Upper lobe of left lung (tissue), 6 donors: ENCODE data around the gene SERINC2. TPM values are rescaled to one million over a fixed set of nuclear protein-coding genes. Genes with fewer than 3 reads are reported as not detected.

Experiments used
- ATAC-seq, 2 donors: fragments of 200-7000 bp; cut with Tn5 transposase; one replicate each; pipeline ENCODE4 v1.9.1; 2022; ENCODE audit warnings: mild to moderate bottlenecking in 2 of 2, moderate library complexity in 2 of 2; ENCODE audit not compliant: low FRiP score in 2 of 2
- DNase-seq, 2 donors: peaks; one replicate each; pipeline ENCODE4 v3.0.0-alpha.2; 2019 to 2020
- H3K27ac ChIP-seq, 4 donors: fragments of 200-600 bp; sonication (generic); one replicate each; pipeline ENCODE4 v1.5.1; 2016 to 2019
- H3K27me3 ChIP-seq, 4 donors: fragments of 200-600 bp; sonication (generic); one replicate each; pipeline ENCODE4 v1.5.1; 2017 to 2019
- H3K36me3 ChIP-seq, 4 donors: fragments of 200-600 bp; sonication (generic); one replicate each; pipeline ENCODE4 v1.5.1; 2016 to 2019
- H3K4me1 ChIP-seq, 4 donors: fragments of 200-600 bp; sonication (generic); one replicate each; pipeline ENCODE4 v1.5.1; 2018 to 2019
- H3K4me3 ChIP-seq, 4 donors: fragments of 200-600 bp; sonication (generic); one replicate each; pipeline ENCODE4 v1.5.1; 2017 to 2019; ENCODE audit warnings: mild to moderate bottlenecking in 2 of 4, moderate library complexity in 1 of 4
- H3K9me3 ChIP-seq, 4 donors: fragments of 200-600 bp; sonication (generic); one replicate each; pipeline ENCODE4 v1.5.1; 2018 to 2019
- CTCF ChIP-seq, 6 experiments: fragments of 450-650 bp in 4 of 6; fragments of 200-600 bp in 2 of 6; sonication (generic) in 2 of 6; IDR thresholded peaks; one replicate each; pipeline ENCODE4 v1.5.1; 2016 to 2019; ENCODE audit warnings: antibody characterized with exemption in 6 of 6
- EP300 ChIP-seq, 4 donors: sonication (generic); formaldehyde crosslinking; IDR thresholded peaks; one replicate each; pipeline ENCODE4 v1.5.1; 2017; ENCODE audit warnings: antibody characterized with exemption in 4 of 4, control low read depth in 2 of 4
- POLR2A ChIP-seq, 4 donors: fragments of 450-650 bp; IDR thresholded peaks; one replicate each; pipeline ENCODE4 v1.5.1; 2016 to 2017; ENCODE audit warnings: antibody characterized with exemption in 4 of 4, mild to moderate bottlenecking in 2 of 4
- POLR2AphosphoS5 ChIP-seq, 2 donors: sonication (generic); formaldehyde crosslinking; IDR thresholded peaks; one replicate each; pipeline ENCODE4 v1.5.1; 2017; ENCODE audit warnings: antibody characterized with exemption in 2 of 2
- WGBS, 2 donors: methylation state at CpG; one replicate each; pipeline ENCODE4 v1.1.5; 2017 to 2018; 5-methylcytosine and 5-hydroxymethylcytosine counted together
- total RNA-seq, 6 donors: library from RNA; depleted of rRNA in 4 of 6; stranded (reverse); fragments of >200 nt in 4 of 6; gene quantifications; one replicate each; pipeline versions ENCODE4 v1.1.0 to v1.2.1, GENCODE V29; 2016 to 2021
- donor health status: DM: no; HTN: no; CAD: no; lungs with moderate emphysema.
- donor health status: DM: no; HTN: yes; CAD: no; lungs with severe emphysema.

SERINC2 gene
- total RNA-seq, 6 donors from 2014 or later = 32.3 to 45.9 (median 42.1) TPM

- Histone ChIP-seq H3K4me1 (no peaks in the 10 kb centered on the region), H3K27me3 (no peaks in the 10 kb centered on the region), H3K9me3 (no peaks in the 10 kb centered on the region), H3K27ac (no peak overlapping the region), H3K36me3 (no peaks in the 10 kb centered on the region), H3K4me3 (no peak overlapping the region)
- DNase-seq = no peak
- no peak for ATAC-seq
- TF ChIP-seq EP300 (IDR thresholded peaks at IDR 0.05) = no peak
- TF ChIP-seq CTCF (IDR thresholded peaks at IDR 0.05) = no peak
- no peak for TF ChIP-seq POLR2A (IDR thresholded peaks at IDR 0.05)
- TF ChIP-seq POLR2AphosphoS5 (IDR thresholded peaks at IDR 0.05) = no peak
- 49 to 61% methylated on average over 7 to 8 of the region's 8 CpGs for WGBS, 2 donors
These were observed 31.9 kb downstream of the SERINC2 start for GRCh38 chr1:31444725-31445448.

- WGBS, 2 donors = 70 to 71% methylated on average over 3 of the region's 3 CpGs
- DNase-seq = no peak
- Histone ChIP-seq H3K27me3 (no peaks in the 10 kb centered on the region), H3K4me1 (no peaks in the 10 kb centered on the region), H3K36me3 (no peaks in the 10 kb centered on the region), H3K27ac (no peak overlapping the region), H3K4me3 (no peak overlapping the region), H3K9me3 (peaks cover 0 to 4% (median 0%) of the 10 kb centered on the region in 4 donors)
- ATAC-seq = no peak
- no peak for TF ChIP-seq POLR2A (IDR thresholded peaks at IDR 0.05)
- TF ChIP-seq CTCF (IDR thresholded peaks at IDR 0.05) = no peak
- TF ChIP-seq EP300 (IDR thresholded peaks at IDR 0.05) = no peak
- TF ChIP-seq POLR2AphosphoS5 (IDR thresholded peaks at IDR 0.05) = no peak
These were observed 32.9 kb downstream of the SERINC2 start for GRCh38 chr1:31445951-31446350.

DNA sequence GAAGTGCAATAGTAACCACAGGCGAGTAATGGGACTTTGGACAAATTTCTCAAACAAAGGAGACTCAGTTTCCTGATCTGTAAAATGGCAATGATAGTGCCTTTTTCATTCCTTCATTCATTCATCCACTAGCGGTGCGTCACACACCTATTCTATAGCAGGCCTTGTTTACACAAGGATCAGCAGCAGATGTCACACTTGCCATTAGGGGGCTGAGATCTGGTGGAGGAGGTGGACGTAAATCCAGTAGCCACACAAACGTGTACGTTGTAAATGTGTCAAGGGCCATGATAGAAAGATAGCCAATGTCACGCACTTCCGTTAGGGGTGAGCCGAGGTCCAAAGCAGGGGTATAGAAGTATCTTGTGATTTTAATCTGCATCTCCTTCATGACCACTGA is 34.2 kb downstream of the SERINC2 start:
- H3K27ac ChIP-seq = no peak overlapping the region
- 65 to 71% methylated on average over 9 of the region's 9 CpGs for WGBS, 2 donors
- TF ChIP-seq POLR2A (IDR thresholded peaks at IDR 0.05) (no peak), EP300 (IDR thresholded peaks at IDR 0.05) (no peak), POLR2AphosphoS5 (IDR thresholded peaks at IDR 0.05) (no peak), CTCF (IDR thresholded peaks at IDR 0.05) (no peak)
- H3K27me3 ChIP-seq = no peaks in the 10 kb centered on the region
- DNase-seq = no peak
- H3K36me3 ChIP-seq = no peaks in the 10 kb centered on the region
- peaks cover 0 to 4% (median 0%) of the 10 kb centered on the region in 4 donors for H3K9me3 ChIP-seq
- H3K4me3 ChIP-seq = no peak overlapping the region
- H3K4me1 ChIP-seq = no peaks in the 10 kb centered on the region
- no peak for ATAC-seq

DNA sequence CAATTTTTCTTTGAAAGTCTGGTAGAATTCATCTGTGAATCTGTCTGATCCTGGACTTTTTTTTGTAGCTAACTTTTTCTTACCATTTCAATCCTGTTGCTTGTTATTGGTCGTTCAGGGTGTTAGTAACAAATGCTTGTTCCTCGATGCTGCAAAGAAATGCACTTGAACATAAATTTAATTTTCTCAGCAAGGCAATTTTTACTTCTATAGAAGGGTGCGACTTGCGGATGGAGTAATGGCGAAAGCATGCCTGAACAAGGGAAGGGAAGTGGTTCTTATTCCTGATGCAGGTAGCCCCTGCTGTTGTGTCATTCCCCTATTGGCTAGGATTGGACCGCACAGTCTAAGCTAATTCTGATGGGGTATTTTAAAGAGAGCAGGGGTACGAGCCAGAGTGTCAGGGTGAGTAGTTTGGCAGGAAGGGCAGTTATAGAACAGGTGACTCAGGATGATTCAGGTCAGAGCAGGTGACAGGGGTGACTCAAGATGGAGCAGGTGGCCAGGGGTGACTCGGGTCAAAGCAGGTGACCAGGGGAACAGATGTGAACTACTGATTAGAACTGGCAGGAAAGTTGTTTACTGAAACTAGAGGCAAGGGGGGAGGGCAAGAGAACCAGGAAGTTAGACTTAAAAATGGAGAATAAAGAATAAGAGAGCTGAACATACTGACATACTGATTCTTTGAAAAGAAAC is 40.5 kb downstream of the SERINC2 start:
- Histone ChIP-seq H3K4me1 (no peaks in the 10 kb centered on the region), H3K9me3 (peaks cover 13 to 33% (median 27%) of the 10 kb centered on the region in 4 donors), H3K27me3 (no peaks in the 10 kb centered on the region), H3K4me3 (no peak overlapping the region), H3K36me3 (no peaks in the 10 kb centered on the region), H3K27ac (no peak overlapping the region)
- ATAC-seq (no peak), DNase-seq (no peak)
- no peak for TF ChIP-seq CTCF (IDR thresholded peaks at IDR 0.05)
- no peak for TF ChIP-seq POLR2A (IDR thresholded peaks at IDR 0.05)
- 85% methylated on average over 8 of the region's 8 CpGs for WGBS, 2 donors
